Mesendoderm (in vitro differentiated cells): ENCODE data around the gene RABAC1.

Experiments
- DNase-seq: peaks from one replicate; pipeline ENCODE4 v3.0.0; 2013
- H2AK5ac ChIP-seq: 2 replicates; pipeline ENCODE4 v1.6.1; 2013; ENCODE audit warnings: low read length, inconsistent platforms
- H2BK120ac ChIP-seq: 2 replicates; pipeline ENCODE4 v1.6.1; 2013; ENCODE audit warnings: low read depth, mild to moderate bottlenecking, low read length, moderate library complexity, mixed read lengths
- H2BK15ac ChIP-seq: replicated peaks from 2 replicates; pipeline ENCODE4 v1.6.1; 2013; ENCODE audit warnings: low read depth, mild to moderate bottlenecking, moderate library complexity
- H2BK5ac ChIP-seq: 2 replicates; pipeline ENCODE4 v1.6.1; 2013; ENCODE audit warnings: low read length, inconsistent platforms
- H3K18ac ChIP-seq: 2 replicates; pipeline ENCODE4 v1.6.1; 2013; ENCODE audit warnings: mild to moderate bottlenecking, low read length, mixed read lengths
- H3K23ac ChIP-seq: one replicate; pipeline ENCODE4 v1.6.1; 2013; ENCODE audit warnings: low read length
- H3K27ac ChIP-seq: 2 replicates; pipeline ENCODE4 v1.5.1; 2013; ENCODE audit warnings: low read depth, mild to moderate bottlenecking, inconsistent platforms, low read length, moderate library complexity
- H3K27me3 ChIP-seq: 2 replicates; pipeline ENCODE4 v1.6.1; 2013; ENCODE audit warnings: low read length, control low read depth, mild to moderate bottlenecking, inconsistent platforms; ENCODE audit not compliant: insufficient read depth, poor library complexity
- H3K36me3 ChIP-seq: 2 replicates; pipeline ENCODE4 v1.6.1; 2013; ENCODE audit warnings: low read length, inconsistent platforms; ENCODE audit not compliant: control insufficient read depth, insufficient read depth
- H3K4ac ChIP-seq: one replicate; pipeline ENCODE4 v1.6.1; 2013; ENCODE audit warnings: low read depth, mild to moderate bottlenecking, low read length, moderate library complexity
- H3K4me1 ChIP-seq: 2 replicates; pipeline ENCODE4 v1.6.1; 2013; ENCODE audit warnings: low read depth, low read length, inconsistent platforms; ENCODE audit not compliant: control insufficient read depth
- H3K4me2 ChIP-seq: 2 replicates; pipeline ENCODE4 v1.6.1; 2013; ENCODE audit warnings: low read length
- H3K4me3 ChIP-seq: 2 replicates; pipeline ENCODE4 v1.5.1; 2013; ENCODE audit warnings: mild to moderate bottlenecking, low read length
- H3K56ac ChIP-seq: one replicate; pipeline ENCODE4 v1.6.1; 2013; ENCODE audit warnings: low read length
- H3K79me1 ChIP-seq: 2 replicates; pipeline ENCODE4 v1.6.1; 2013; ENCODE audit warnings: low read length, inconsistent platforms
- H3K79me2 ChIP-seq: 2 replicates; pipeline ENCODE4 v1.6.1; 2013; ENCODE audit warnings: mild to moderate bottlenecking, low read length; ENCODE audit not compliant: control insufficient read depth, insufficient read depth
- H3K9ac ChIP-seq: 2 replicates; pipeline ENCODE4 v1.6.1; 2013; ENCODE audit warnings: low read length, inconsistent platforms
- H4K5ac ChIP-seq: one replicate; pipeline ENCODE4 v1.6.1; 2013; ENCODE audit warnings: low read length
- H4K8ac ChIP-seq: one replicate; pipeline ENCODE4 v1.6.1; 2013; ENCODE audit warnings: low read depth, mild to moderate bottlenecking, control low read depth, low read length, moderate library complexity
- WGBS: extraction: QIAGEN DNeasy Blood & Tissue Kit; methylation state at CpG from one replicate; pipeline ENCODE4 v1.1.7; 2013; ENCODE audit warnings: low lambda C conversion rate, missing lambda C conversion rate; ENCODE audit not compliant: insufficient coverage; ENCODE audit errors: extremely low coverage; 5-methylcytosine and 5-hydroxymethylcytosine counted together

The RABAC1 gene

DNA sequence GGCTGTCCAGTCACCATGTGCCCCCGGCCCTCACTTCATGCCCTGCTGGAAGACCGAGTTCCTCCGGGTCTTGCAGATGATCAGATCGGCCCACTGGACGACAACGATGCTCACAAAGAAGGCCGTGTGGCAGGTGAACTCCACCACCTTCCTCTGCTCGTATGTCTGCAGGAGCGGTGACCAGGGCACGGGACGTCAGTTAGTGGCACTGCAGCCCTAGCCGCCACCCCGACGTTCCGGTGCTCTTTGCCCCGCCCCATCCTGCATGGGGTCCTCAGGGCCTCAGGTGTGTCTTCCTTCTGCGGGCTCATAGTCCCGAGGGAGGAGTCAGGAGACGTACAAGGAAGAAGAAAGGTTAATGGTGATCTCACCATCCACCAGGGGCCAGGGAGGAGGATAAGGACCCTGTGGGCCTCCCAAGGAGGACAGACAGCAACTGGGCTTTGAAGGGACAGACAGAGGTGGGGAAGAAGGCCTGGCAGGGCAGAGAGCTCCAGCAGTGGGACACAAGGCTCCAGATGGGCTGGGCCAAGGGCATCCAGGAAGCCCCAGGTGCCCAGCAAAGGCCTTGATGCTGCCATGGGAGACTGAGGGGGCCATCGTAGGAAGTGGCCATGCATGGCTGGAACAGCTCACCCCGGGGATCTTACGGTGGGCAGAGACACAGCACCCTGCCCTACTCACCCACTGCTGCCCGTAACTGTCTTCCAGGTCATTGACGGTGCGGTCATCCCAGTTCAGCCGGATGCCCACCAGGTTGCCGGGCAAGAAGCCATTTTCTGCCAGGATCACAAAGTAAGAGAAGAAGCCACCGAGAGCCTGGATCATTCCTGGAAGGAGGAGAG, 9.9 kb upstream of the RABAC1 start:
- Histone ChIP-seq H2BK15ac (no peak overlapping the region), H2BK120ac (no peak overlapping the region), H3K4me1 (no peaks in the 10 kb centered on the region), H4K5ac (no peak overlapping the region), H3K36me3 (no peaks in the 10 kb centered on the region), H3K23ac (no peak overlapping the region), H4K8ac (no peak overlapping the region), H3K79me2 (no peaks in the 10 kb centered on the region), H3K79me1 (no peaks in the 10 kb centered on the region), H3K56ac (no peak overlapping the region), H3K27me3 (no peaks in the 10 kb centered on the region), H2AK5ac (no peak overlapping the region), H3K4me3 (no peak overlapping the region), H3K27ac (no peak overlapping the region), H2BK5ac (no peak overlapping the region), H3K18ac (no peak overlapping the region), H3K4ac (no peak overlapping the region), H3K4me2 (no peak overlapping the region), H3K9ac (no peak overlapping the region)
- no peak for DNase-seq
- no CpG with 5 or more reads among the region's 28 CpGs for WGBS

DNA sequence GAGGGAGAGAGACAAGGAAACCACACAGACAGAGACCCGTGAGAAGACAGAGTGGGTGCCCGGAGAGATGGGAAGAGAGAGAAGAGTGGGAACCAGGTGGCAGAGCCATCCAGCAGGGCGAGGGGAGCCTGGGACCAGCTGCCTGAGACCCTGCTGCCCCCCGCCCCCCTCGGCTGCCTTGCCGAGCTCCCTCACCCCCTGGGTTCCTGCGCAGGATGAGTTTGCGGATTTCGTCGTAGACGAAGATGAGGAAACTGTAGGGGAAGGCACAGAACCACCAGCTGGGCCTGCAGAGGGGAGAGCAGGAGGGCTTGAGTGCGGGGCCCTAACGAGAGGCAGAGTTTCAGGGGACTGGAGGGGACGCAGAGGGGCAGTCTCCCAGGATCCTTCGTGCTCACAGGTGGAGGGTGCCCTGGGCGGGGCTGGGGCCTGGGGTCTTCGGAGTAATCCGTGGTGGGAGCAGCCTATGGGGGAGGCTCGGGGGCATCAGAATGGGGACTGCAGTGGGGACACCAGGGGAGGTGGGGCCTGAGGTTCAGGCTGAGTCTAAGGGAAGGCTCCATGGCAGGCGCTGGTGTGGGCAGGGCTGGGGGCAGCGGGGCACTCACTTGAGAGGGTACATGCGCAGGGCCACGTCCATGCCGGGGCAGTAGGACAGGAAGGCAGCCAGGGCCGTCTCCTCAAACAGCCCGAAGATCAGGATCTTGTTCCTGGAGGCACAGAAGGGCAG, 8.1 kb upstream of the RABAC1 start:
- no peaks in the 10 kb centered on the region for H3K4me1 ChIP-seq
- H2BK5ac ChIP-seq = no peak overlapping the region
- H3K9ac ChIP-seq = no peak overlapping the region
- H2BK120ac ChIP-seq = no peak overlapping the region
- H2BK15ac ChIP-seq = no peak overlapping the region
- no peak overlapping the region for H3K18ac ChIP-seq
- no peaks in the 10 kb centered on the region for H3K36me3 ChIP-seq
- H3K56ac ChIP-seq = no peak overlapping the region
- WGBS = no CpG with 5 or more reads among the region's 26 CpGs
- H3K27ac ChIP-seq = no peak overlapping the region
- H3K4ac ChIP-seq = no peak overlapping the region
- H4K5ac ChIP-seq = no peak overlapping the region
- H3K4me2 ChIP-seq = no peak overlapping the region
- no peak overlapping the region for H4K8ac ChIP-seq
- H3K27me3 ChIP-seq = no peaks in the 10 kb centered on the region
- H3K4me3 ChIP-seq = no peak overlapping the region
- H3K79me2 ChIP-seq = no peaks in the 10 kb centered on the region
- DNase-seq = no peak
- H3K23ac ChIP-seq = no peak overlapping the region
- no peaks in the 10 kb centered on the region for H3K79me1 ChIP-seq
- no peak overlapping the region for H2AK5ac ChIP-seq

DNA sequence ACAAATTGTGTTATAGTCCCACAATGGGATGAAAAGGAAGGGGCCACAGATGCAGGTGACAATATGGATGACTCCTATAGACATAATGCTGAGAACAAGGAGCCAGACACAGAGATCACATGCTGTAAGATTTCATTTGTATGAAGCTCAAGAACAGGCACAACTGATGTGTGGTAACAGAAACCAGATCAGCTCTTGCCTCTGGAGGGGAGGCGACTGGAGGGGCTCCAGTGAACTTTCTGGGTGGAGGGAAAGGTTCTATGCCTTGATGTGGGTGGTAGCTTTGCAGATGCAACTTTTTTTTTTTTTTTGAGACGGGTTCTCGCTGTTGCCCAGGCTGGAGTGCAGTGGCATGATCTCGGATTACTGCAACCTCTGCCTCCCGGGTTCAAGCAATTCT, 6.0 kb upstream of the RABAC1 start:
- no CpG with 5 or more reads among the region's 5 CpGs for WGBS
- Histone ChIP-seq H3K4ac (no peak overlapping the region), H3K18ac (no peak overlapping the region), H2BK5ac (no peak overlapping the region), H3K36me3 (no peaks in the 10 kb centered on the region), H3K4me3 (no peak overlapping the region), H3K23ac (no peak overlapping the region), H3K9ac (no peak overlapping the region), H3K56ac (no peak overlapping the region), H3K27ac (no peak overlapping the region), H2AK5ac (no peak overlapping the region), H2BK15ac (no peak overlapping the region), H4K5ac (no peak overlapping the region), H2BK120ac (no peak overlapping the region), H3K4me2 (no peak overlapping the region), H3K27me3 (no peaks in the 10 kb centered on the region), H3K4me1 (no peaks in the 10 kb centered on the region), H3K79me2 (no peaks in the 10 kb centered on the region), H3K79me1 (no peaks in the 10 kb centered on the region), H4K8ac (no peak overlapping the region)
- no peak for DNase-seq

DNA sequence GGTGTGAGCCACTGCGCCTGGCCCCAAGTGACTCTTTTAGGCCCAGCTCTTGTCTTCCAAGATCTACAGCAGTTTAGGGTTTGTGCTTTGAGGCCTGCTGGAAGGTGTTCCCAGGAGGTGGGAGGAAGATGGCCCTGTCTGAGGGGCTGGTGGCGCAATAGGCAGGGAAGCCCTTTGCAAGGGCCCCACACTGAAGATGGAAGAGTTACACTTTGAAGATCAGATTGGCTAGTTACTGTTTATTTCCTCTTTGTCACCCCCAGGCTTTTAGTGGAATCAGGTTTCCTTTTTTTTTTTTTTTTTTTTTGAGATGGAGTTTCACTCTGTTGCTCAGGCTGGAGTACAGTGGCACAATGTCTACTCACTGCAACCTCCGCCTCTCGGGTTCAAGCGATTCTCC, 1.9 kb upstream of the RABAC1 start:
- no peak overlapping the region for H4K5ac ChIP-seq
- no peak overlapping the region for H3K4me2 ChIP-seq
- H4K8ac ChIP-seq = no peak overlapping the region
- WGBS = no CpG with 5 or more reads among the region's 5 CpGs
- H3K27ac ChIP-seq = no peak overlapping the region
- H2AK5ac ChIP-seq = no peak overlapping the region
- H3K56ac ChIP-seq = no peak overlapping the region
- no peak overlapping the region for H2BK15ac ChIP-seq
- H3K23ac ChIP-seq = no peak overlapping the region
- H3K18ac ChIP-seq = no peak overlapping the region
- peaks cover 4% of the 10 kb centered on the region for H3K4me1 ChIP-seq
- no peak overlapping the region for H2BK5ac ChIP-seq
- no peak overlapping the region for H3K4ac ChIP-seq
- no peak overlapping the region for H3K4me3 ChIP-seq
- no peak for DNase-seq
- H2BK120ac ChIP-seq = no peak overlapping the region
- H3K79me1 ChIP-seq = no peaks in the 10 kb centered on the region
- no peaks in the 10 kb centered on the region for H3K27me3 ChIP-seq
- H3K36me3 ChIP-seq = no peaks in the 10 kb centered on the region
- no peak overlapping the region for H3K9ac ChIP-seq
- no peaks in the 10 kb centered on the region for H3K79me2 ChIP-seq

DNA sequence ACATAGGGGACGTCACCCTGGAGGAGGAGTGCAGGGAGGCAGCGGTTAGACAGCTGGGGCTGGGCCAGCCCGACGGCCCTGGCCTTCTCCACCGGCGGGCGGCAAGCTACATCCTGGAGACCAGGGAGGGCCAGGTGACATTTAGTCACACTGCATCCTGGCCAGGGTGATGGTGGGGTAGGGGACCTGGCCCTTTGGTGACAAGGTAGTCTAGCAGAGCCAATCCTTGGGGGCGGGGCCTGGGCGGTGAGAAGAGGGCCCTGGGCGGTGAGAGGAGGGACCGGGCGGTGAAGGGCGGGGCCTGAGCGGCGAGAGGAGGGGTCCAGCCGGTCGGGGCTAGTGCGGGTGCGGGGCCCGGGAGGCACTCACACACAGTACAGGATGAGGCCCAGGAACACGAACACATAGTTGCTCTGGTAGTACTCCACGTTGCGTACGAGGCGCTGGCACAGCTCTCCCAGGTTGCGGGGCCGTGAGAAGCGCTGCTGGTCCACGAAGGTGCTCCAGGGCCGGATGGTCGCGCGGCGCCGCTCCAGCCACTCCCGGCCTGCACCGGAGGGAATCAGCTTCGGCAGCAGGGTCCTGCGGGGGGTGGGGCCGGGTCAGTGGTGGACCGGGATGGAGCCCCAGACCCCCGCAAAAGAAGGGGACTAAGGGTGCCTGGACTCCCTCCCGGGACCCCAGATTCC, 610 bp downstream of the RABAC1 start:
- H2BK5ac ChIP-seq = no peak overlapping the region
- H2AK5ac ChIP-seq = no peak overlapping the region
- no peak overlapping the region for H2BK15ac ChIP-seq
- H4K5ac ChIP-seq = no peak overlapping the region
- H3K4me3 ChIP-seq = peak overlapping the region; percentile 90
- H3K18ac ChIP-seq = peak overlapping the region; percentile 35
- no peaks in the 10 kb centered on the region for H3K27me3 ChIP-seq
- H2BK120ac ChIP-seq = no peak overlapping the region
- H3K9ac ChIP-seq = peak overlapping the region; percentile 97
- peak overlapping the region; percentile 99 for H3K56ac ChIP-seq
- H3K23ac ChIP-seq = peak overlapping the region; percentile 66
- peaks cover 4% of the 10 kb centered on the region for H3K4me1 ChIP-seq
- WGBS = no CpG with 5 or more reads among the region's 43 CpGs
- peak; percentile 92 for DNase-seq
- peak overlapping the region; percentile 76 for H3K4ac ChIP-seq
- H3K79me1 ChIP-seq = no peaks in the 10 kb centered on the region
- H3K4me2 ChIP-seq = peak overlapping the region; percentile 87
- no peak overlapping the region for H4K8ac ChIP-seq
- H3K27ac ChIP-seq = peak overlapping the region; percentile 49
- H3K79me2 ChIP-seq = no peaks in the 10 kb centered on the region
- H3K36me3 ChIP-seq = no peaks in the 10 kb centered on the region
